ENCODE data around the gene TOMM22.
A peak's percentile ranks its signal among the peaks of the same experiment; 100 is the strongest.
"Not testable (repeated sequence)": the region's sequence is repeated elsewhere in the genome, so short reads cannot be mapped to it uniquely, and the experiment has no call there.

Gene TOMM22
- total RNA-seq = 41.4 to 47.4 reads per million in 2 donors

DNA sequence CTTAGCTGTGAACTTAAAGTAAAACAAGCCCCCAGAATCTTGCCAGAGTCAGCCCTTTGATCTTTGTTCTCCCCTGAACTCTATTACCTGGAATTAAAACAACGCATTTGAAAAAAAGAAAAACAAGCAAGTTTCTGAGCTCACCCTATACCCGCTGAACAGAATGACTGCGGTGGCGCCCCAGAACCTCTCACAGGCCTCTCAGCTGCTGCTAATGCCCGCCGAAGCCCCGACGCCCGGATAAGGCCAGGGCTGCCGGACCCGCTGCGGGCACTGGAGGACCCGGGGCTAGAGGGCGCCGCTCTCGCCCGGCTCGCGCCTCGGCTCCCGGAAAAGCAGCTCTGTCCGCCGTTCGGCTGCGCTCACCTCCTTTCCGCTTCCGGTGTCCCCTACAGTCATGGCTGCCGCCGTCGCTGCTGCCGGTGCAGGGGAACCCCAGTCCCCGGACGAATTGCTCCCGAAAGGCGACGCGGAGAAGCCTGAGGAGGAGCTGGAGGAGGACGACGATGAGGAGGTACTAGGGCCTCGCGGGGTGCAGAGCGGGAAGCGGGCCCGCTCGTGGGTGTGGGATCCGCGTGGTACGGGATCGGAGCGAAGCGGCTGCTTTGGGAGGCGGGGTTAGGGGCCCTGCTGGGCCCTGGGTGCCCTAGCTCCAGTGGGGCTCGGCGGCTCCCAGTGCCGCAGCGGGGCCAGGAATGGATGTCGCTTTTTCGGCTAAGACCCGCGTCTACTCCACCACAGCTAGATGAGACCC, at the start of gene TOMM22:
TOMM22 (plus strand) TSS at position 376 of the 754 bp plus-strand sequence; CDS start at position 398, 22 bp downstream.
- peak; percentile 63 to 87 (median 78) for DNase-seq

- no peak for DNase-seq
Observed at GRCh38 chr22:38632528-38632927, 49.2 kb upstream of the TOMM22 start.

GRCh38 chr22:38638216-38638615, 43.5 kb upstream of the TOMM22 start:
- no peak for DNase-seq

DNA sequence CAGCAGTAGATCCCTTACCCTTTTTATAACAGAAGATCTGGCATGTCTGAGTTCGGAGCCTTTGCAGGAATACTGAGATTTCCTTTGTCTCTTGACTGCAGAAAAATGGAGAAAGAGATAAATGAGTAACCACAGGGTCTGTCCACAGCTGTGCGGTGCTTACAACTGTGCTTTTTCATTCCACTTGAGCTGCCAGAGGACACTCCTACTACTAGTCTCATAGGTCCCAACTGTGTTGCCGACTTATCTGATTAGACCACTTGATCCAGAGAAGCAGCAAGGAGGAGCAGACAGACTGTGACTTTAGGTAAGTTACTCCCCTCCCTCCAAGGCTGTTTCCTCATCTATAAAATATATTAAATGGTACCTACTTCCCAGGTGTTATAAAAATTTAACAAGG, 43.0 kb upstream of the TOMM22 start:
- no peak for DNase-seq

- no peak for DNase-seq
Observed at GRCh38 chr22:38641476-38642040, 40.2 kb upstream of the TOMM22 start.

DNA sequence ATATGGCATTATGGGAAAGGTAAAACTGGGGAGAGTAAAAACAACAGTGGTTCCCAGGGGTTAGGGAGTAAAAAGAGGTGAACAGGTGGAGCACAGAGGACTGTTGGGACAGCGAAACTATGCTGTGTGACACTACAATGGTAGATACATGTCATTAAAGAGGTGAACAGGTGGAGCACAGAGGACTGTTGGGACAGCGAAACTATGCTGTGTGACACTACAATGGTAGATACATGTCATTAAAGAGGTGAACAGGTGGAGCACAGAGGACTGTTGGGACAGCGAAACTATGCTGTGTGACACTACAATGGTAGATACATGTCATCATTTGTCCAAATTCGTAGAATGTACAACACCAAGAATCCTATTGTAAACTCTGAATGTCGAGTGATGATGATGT, 37.5 kb upstream of the TOMM22 start:
- DNase-seq = not testable (repeated sequence)

DNA sequence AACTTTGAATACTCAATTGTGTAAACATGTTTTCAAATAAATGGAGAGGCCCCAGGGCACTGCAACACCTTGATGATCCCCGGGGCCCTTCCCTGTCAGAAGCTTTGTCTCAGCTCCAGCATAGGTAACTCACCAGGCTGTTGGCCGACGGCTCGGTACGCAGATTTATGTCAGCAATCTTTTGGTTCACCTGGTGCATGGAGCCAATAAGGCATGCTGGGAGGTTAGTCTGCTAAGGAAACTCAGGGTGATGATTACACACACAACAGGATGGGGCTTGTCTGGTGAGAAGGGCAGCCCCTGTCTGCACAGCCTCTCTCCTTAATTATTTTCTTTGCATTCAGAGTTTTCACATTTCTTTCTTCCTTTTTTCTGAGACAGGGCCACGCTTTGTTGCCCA, 36.3 kb upstream of the TOMM22 start:
- no peak for DNase-seq

GRCh38 chr22:38649841-38650522, 31.8 kb upstream of the TOMM22 start:
- no peak for DNase-seq

- peak in 1 of 5 experiments; percentile 20 for DNase-seq
Observed at GRCh38 chr22:38652859-38653258, 28.9 kb upstream of the TOMM22 start.

DNA sequence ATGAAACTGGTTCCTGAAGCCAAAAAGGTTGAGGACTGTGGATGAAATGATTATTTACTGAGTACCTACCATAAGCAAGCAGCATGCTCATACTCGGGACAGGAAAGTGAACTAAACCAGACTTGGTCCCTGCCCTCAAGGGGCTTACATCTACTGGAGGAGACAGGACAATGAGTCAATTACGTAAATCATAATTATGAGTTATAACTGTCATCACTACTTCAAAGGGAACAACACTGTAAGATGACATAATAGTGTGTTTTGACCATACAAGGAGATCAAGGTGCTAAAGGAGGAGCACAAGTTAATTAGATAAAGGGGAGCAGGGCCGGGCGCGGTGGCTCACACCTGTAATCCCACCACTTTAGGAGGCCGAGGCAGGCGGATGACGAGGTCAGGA, 28.0 kb upstream of the TOMM22 start:
- no peak for DNase-seq

DNA sequence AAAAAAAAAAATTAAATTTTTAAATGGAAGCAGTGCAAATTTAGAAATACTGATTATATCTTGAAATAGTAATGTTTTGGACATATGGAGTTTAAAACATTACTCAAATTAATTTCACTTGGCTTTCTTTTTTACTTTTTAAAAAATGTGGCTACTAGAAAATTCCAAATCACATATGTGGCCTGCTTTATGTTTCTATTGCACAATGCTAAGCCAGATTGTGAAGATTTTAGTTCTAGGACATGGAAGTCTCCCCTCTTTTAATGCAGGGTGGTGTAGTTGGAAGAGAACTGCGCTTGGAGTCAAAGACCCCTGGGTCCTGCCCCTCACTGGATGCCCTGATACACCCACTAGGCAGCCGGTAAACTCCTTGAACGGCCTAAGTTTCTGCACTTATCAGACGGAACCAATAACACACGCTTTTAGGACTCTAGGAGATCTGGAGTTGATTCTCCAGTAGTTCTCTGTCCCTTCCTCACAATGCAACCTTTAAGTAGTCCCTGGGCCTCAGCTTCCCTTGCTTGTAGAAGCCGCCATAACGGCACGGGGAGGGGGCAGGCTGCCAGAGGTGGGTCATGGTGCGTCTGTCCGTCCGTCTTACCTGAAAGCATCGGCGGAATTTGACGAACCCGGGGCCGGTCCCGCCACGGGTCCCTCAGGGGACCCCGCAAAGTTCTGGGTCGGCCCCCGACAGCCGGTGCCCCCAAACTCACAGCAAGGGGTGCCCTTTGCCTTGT, 26.1 kb upstream of the TOMM22 start:
- no peak for DNase-seq

- peak; percentile 72 to 82 (median 81) for DNase-seq
Observed at GRCh38 chr22:38656256-38657044, 25.3 kb upstream of the TOMM22 start, which contains the start of the genes CBY1 and FAM227A. Gene CBY1, plus strand, starts transcription at chr22:38656638. Its CDS starts 11,417 bp downstream, at chr22:38668055. Gene FAM227A, minus strand, starts transcription at chr22:38656392. Its CDS starts 6,224 bp downstream, at chr22:38650168.

DNA sequence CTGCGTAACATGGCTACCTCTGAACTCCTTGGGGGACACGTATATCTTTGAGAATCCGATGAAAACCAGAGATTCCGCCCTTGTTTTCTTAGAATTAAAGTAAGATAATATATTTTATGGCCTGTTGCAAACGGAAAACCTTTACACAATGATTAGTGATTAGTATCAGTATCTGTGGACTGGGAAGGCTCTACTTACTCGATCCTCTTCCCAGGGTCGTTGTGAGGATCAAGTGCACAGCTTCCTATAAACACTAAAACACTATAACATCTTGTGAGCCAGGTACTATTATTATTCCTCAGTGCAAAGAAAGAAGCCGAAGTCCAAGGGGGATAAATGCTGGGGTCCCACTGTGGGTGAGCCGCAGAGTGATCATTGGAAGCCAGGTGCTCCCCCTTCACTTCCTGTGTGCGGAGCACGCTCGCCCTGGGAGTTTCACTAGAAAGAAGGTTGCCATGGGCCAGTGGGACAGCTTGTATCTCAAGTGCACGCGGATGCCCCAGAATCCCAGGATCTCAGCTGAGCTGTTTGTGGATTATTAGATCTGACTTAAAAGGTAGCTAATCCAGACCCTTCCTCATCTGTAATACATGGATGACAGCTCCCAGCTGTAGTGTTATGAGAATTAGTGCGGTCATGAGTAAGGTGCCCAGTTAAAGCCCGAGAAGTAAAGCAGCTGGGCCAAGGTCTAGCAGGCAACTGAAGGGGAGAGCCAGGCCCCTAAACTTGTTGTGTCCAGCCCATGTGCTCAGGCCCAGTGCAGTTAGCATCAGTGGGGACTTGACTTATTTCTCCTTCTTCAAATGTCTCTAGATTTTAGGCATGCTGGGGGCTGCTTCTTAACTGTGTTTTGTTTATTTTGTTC, 24.5 kb upstream of the TOMM22 start:
- DNase-seq = peak in 3 of 5 experiments; percentile 21 to 44 (median 23)

DNA sequence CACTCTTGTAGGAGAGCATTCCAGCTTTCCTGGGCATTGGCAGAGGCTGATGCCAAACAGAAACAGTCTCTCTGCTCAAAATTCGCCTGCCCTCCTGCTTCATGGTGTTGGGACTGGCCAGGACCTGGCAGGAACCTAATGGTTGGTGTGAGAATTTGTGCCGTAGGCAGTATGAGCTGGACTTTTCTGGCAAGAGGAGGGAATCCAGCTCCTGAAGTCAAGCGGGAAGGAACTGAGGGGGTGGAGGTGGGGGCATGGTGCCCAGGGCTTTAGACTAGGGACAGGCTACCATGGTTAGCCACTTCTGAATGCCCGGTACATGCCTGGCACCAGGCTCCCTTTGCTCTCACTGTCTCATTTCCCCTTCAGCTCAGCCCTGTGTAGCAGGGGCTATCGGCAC, 6.9 kb upstream of the TOMM22 start:
- DNase-seq = no peak

DNA sequence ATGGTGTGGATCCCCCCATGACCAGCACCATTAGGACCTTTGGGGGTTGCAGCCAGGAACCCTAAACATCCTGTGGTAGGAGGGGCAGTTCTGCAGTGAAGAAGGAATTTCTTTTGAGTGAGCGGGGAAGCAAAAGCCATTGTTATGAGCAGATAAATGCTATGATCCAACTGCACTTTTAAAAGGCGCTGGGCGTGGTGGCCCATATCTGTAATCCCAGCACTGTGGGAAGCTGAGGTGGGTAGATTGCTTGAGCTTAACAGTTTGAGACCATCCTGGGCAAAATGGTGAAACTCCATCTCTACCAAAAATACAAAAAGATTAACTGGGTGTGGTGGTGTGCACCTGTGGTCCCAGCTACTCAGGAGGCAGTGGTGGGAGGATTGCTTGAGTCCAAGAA, 5.9 kb upstream of the TOMM22 start:
- DNase-seq = no peak

DNA sequence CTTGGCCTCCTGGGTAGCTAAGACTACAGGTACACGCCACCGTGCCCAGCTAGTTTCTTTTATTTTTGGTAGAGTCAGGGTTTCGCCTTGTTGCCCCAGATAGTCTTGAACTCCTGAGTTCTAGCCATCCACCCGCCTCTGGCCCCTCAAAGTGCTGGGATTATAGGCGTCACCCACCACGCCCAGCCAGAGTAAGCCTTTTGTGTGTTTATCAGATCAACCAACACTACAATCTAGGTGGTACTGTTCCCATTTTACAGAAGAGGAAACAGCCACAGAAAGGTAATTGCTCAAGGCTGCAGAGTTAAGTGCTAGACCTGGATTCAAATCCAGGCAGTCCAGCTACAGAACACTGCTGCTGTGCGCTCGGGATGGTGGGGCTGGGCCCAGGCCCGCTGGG, 3.1 kb downstream of the TOMM22 start:
- no peak for DNase-seq

- DNase-seq = no peak
Observed at GRCh38 chr22:38685761-38686160, 4.0 kb downstream of the TOMM22 start.

- no peak for DNase-seq
Observed at GRCh38 chr22:38689651-38690050, 7.9 kb downstream of the TOMM22 start.

GRCh38 chr22:38694049-38694448, 12.3 kb downstream of the TOMM22 start:
- no peak for DNase-seq

DNA sequence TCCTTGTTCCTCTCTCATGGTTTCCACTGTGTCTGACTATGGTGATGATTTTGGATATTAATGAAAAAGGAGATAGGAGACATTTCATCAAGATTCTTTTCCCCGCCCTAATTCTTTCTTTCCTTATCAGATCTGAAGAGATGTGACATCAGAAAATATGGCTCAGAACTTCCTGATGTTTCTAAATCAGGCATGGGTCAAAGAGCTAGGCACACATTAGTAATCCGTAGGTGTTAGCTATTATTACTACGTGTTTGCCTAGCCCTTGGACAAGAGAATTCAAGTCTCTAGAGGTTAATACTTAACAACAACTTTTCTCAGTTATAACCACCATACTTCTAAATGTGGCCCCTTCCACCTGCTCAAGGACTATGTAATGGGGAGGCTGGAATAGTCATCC, 13.2 kb downstream of the TOMM22 start:
- DNase-seq = no peak

All from T-helper 2 cell (primary cell).